HG02571 (cell line): ENCODE results near the gene GLS.
"Not testable (repeated sequence)": the region's sequence is repeated elsewhere in the genome, so short reads cannot be mapped to it uniquely, and the experiment has no call there.

ENCODE experiments used
- ATAC-seq: cut with Tn5 transposase; IDR thresholded peaks from one replicate; pipeline ENCODE4 v1.9.1; 2021; ENCODE audit warnings: mild to moderate bottlenecking, moderate library complexity; ENCODE audit not compliant: unreplicated experiment

Gene GLS

DNA sequence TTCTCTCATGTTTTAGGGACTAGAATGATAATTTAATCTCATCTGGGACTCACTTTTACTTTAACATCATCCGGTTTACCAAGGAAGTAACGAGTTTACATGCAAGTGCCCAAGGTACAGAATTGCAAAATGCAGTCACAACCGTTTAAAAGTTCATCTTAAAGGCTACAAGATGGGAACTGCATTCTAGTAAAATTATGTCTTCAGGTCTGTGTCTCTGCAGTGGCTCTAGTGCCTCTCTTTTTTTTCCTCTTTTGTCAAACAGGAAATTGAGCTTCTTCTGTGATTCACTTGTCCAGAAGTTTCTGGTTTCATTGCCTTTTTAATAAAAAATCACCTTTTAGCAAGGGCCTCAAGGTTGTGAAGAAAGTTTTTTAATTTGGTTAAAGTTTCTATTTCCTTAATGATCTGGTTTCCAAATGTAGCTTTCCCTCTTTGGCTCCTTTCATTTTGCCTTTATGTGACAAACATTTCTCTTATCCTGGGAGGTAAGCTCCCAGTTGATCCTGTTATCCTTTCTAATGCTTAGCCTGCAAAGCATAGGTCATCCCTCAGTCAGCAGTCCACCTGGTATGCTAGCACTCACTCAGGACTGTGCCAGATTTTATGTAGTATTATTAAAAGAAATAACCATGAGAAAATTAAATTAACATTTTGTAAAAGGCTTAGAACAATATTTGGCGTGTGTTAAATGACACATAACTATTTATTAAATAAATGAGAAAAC is 2.4 kb downstream of the GLS start:
- no peak for ATAC-seq

DNA sequence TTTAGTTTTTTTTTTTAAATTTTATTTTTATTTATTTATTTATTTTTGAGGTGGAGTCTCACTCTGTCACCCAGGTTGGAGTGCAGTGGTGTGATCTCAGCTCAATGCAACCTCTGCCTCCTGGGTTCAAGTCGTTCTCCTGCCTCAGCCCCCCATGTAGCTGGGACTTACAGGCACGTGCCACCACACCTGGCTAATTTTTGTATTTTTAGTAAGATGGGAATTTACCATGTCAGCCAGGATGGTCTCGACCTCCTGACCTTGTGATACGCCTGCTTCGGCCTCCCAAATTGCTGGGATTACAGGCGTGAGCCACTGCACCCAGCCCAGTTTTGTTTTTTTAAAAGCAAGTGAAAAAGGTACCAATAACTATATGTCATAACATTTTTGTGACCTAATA is 5.2 kb downstream of the GLS start:
- not testable (repeated sequence) for ATAC-seq

DNA sequence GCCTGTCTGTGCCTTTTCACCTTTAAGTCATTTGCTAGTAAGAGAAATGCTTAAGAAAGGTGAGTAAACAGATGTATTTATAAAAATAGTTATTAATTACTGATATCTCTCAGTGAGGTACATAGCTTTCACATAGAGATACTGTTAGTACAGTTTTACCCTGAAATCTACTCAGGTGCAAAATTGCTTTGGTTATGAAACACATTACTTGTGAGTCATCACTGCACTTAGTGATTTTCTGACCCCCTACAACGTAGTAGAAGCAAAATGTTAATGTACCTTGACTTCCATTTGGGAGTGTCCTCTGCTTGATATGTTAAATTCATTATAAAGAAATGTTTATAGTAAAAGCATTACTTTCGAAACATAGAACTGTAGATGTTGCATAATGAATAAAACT is 6.5 kb downstream of the GLS start:
- peak; percentile 65 for ATAC-seq

DNA sequence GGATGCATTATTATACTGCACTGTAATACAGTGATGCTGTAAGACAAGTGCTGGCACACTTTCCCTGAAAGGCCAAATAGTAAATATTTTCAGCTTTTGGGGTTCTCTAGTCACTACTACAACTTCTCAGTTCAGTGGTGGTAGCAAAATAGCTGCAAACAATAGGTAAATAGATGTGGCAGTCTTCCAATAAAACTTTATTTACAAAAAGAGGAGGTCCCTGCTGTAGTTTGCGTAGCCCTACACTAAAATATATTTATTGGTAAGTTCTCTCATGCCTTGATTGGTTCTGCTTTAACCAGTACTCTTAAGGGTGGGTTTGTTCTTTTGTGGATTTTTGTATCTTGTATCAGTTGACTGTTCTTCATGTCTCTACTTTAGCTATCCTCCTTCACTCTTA is 7.8 kb downstream of the GLS start:
- no peak for ATAC-seq

DNA sequence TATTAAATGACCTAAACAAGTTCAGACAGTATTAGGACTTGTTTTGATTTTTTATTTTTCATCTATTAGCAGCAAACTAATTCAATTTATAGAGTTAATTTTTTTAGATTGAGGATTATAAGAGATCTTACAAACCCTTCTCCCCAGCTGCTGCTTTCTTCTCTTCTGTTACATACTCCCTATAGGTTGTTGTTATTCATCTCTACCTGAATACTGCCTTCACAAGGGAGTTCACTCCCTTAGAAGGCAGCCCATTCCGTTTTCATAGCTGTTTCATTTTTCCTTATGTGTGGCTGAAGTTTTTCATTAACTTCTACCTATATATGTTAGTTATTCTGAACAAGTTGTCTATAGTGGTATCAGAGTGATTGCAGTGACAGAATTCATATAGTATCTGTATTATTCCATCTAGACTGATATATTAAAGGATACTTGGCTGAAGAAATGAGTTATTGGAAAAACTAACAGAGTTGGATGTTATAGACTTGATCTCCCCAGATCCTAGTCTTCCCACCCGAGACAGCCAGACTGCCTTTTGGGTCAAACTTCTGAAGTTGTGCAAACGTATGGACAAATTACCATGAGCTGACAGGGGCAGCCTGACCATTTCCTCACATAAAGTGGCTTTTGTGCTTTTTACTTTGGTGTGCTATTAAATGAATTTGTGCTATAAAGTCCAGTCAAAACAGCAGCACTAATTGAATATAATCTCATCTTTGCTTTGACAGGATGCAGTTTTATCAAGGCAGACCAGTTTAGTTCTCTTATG is 8.7 kb downstream of the GLS start:
- no peak for ATAC-seq

DNA sequence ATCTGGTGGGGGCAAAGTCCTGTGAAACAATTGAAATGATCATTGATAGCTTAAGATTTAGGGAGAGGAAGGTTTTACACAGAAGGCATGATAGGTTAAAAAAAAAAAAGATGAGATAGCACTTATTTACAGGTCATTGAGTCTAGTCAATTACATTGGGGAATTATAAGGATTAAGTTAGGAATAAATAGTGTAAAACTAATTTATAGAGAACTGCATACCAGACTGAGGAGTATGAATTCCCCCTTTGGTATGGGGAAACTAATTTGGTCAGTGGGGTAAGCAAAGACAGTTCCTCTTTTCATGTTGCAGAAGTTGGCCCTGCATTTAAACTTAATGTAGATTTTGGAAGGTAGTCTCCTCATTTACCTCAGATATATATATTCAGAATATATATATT is 10.8 kb downstream of the GLS start:
- ATAC-seq: peak; percentile 46

DNA sequence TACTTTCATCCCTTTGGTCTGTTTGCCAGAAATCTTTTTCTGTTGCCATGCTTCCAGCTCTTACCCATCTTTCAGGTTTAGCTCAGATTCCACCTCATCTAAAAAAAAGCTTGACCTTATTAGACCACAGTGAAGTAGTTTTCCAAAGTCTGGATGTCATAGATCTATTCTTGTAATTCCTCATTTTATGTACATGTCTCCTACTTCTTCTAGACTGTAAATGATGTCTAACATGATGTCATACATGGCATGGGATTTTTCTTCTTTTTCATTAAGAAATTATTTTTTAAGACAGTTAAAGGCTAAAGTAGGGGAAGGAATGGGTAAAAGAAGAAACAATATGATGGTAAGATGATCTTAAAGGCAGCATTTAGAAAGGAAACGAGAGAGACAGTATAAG is 11.3 kb downstream of the GLS start:
- ATAC-seq: no peak

DNA sequence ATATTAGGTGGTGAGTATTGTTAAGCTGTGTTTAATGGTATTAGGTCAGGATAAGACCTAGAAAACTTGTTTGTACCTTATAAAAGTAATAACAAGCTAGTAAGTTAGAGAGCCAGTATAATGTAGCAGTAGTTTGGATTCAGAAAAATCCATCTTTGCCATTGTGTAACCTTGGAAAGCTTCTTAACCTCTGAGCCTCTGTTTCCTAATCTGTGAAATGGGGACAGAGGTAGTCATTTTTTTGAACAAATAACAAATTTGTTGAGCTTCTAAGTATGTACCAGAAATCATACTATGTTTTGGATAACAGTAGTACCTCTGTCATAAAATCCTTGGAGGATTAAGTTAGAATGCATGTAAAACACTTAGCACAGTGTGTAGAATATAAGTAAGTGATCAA is 12.5 kb downstream of the GLS start:
- no peak for ATAC-seq

DNA sequence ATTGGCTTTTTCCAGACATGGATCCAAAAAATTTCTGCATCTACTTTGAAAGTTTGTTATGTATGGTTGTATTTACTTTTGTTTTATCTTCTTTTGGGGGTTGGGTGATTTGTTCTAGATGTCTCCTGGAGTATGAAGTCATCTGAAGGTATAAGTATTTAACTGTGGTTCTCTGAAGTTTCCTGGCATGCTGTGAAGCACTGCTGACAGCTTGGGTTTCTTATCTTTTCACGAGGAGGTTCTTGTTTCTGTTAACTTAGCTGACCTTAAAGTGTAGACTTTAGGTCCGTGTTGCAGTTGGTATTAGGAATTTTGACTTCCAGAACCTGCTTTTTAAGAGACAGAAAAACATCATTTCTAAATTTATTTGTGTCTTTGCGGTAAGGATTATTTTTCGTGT is 15.9 kb downstream of the GLS start:
- ATAC-seq: no peak

DNA sequence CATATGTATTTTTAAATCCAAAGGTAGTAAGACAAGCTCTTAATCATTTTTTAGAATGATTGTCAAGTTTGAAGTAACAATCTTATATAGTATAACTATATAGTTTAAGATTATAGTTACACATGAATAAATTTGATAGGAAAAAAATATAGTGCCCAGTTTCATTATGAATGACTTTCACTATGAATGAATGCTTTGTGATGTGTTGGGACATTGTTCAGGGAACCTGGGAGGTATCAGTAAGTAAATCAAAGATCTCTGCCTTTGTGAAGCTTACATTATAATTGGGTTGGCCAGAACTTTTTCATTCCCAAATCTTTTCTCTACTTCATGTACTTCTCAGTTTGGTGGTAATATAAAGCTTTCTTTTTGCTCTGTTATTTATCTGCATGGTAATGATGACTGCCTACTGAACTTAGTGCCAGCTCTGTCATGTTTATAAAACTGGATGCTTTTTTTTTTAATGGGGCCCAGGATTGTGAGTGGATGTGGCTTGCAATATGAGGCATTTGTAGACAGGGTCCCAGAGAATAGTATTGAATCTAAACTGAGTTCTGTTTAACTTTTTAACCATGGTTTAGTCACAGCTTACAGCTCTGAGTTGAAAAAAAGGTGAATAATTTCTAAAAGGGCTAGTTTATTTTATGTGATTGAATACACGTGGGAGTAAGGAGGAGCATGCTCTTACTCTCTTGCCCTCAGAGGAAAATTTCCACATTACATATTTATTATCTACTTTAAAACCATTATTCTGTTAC is 23.3 kb downstream of the GLS start:
- ATAC-seq: no peak

DNA sequence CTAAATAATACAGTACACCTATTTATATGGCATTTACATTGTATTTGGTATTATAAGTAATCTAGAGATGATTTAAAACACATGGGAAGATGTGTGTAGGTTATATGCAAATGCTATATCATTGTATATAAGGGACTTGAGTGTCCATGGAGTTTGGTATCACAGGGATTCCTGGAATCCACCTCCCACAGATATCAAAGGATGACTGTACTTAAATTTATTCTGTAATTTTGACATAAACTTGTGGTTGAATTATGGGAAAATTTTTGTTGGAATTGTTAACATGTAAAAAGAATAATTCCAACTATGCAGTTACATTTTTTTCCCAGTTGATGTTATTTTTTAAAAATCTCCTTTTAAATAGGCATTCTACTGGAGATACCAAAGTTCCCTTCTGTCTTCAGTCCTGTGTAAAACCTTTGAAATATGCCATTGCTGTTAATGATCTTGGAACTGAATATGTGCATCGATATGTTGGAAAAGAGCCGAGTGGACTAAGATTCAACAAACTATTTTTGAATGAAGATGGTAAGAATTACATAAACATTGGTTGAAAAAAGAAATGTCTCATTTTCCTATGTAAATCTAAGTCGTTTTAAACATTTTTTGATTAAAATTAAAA is 24.1 kb downstream of the GLS start:
- ATAC-seq: no peak

DNA sequence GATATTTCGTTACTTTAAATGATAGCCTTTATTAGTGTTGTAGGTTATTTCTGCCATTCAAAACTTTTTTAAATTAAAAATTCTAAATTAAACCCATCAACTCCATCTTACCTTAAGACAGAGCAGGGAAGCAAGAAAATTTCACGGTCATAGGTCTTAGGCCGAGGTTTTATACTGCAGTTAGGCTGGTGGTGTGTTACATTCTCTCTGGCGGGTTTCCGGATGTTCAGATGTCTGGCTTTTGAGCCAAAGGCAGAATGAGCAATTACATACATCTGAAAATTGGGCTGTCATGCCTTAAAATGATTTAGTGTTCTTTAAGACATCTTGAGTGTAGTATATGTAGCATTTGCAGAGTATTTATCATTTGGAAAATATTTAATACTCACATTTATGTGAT is 27.9 kb downstream of the GLS start:
- no peak for ATAC-seq

DNA sequence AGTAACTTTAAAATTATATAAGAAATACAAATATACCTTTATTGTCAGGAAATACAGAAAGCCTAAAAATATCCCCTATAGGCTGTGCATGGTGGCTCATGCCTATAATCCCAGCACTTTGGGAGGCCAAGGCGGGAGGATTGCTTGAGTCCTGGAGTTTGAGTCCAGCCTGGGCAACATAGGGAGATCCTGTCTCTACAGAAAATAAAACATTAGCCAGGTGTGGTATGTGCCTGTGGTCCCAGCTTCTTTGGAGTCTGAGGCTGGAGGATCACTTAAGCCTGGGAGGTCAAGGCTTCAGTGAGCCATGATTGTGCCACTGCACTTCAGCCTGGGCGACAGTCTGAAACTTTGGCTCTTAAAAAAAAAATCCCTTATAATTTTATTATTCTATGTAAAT is 29.1 kb downstream of the GLS start:
- no peak for ATAC-seq

DNA sequence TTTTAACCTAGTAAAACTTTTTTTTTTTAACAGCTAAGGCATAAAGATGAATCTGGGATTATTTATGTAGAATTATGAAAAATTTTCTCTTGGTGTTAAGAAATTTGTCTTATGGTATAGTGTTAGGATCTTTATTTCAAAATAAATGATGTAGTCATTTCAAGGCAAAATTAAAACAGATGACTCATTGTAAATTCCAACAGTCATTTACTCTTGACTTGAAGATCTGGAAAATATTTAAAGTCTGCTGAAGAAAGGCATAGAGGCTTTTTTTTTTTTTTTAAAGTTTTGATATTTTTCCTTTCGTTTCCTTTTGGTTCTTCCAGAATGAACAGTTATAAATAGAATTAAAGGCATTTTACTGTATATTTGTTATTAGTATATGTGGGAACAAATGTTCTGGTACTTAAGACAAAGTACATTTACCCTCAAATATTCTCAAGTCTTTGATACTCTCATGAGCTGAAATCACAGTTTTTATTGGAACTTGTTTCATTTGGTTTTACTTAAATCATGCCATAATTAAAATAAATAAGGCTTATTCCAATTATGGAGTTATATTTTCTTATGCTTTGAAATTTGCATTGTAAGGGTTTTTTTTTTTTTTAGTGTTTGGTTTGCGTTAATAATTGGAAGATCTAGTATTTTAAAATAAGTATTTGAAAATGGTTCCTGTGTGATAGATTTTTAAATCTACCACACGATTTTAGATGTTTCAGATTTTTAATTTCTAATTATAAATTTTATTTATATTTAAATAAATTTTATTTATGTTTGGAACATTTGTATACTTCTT is 29.9 kb downstream of the GLS start:
- ATAC-seq: no peak

DNA sequence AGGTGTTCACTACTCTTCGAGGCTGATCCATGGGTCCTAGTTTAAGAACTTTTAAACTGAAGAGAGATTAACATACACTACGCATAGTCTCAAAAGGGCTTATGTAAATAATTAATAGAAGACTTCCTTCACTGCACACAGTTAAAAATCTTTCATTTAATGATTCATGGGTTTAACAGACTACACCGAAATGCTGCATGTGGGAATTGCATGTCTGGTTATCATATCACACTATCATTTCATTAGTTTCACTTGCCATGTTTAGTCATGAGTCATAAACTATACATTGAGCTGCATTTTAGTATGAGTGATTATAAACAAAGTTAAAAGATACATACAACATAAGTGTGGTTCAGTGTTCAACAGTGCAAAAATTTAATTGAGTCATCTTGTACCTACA is 31.2 kb downstream of the GLS start:
- ATAC-seq: peak; percentile 58

DNA sequence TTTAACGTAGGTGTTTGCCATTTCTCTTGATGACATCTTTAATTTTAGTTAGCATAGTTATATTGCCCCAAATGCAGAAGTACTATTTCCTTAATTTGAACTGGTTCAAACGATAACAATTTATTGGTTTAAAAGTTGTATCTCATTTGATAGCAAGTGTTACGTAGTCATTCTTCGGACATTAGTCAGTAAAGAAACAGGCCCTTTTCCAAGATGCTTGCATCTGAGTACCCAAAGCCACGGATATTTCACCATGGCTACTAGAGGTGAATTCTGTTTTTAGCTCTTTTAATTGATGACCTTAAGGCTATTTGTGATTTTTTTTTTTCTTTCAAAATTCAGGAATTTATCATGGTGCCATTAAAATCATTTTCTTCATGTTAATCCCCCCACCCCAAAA is 32.1 kb downstream of the GLS start:
- no peak for ATAC-seq

DNA sequence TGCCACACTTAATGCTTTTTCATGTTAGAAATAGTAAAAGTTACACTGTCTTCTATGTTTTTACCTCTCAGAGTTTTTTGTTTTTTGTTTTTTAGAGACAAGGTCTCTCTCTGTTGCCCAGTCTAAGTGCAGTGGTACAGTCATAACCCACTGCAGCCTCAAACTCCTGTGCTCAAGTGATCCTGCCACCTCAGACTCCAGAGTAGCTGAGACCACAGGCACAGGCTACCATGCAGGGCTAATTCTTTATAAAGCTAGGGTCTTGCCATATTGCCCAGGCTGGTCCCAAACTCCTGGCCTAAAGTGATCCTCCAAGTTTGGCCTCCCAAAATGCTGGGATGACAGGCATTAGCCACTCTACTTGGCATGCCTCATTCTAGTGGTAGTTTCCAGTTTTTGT is 33.1 kb downstream of the GLS start:
- ATAC-seq: no peak

DNA sequence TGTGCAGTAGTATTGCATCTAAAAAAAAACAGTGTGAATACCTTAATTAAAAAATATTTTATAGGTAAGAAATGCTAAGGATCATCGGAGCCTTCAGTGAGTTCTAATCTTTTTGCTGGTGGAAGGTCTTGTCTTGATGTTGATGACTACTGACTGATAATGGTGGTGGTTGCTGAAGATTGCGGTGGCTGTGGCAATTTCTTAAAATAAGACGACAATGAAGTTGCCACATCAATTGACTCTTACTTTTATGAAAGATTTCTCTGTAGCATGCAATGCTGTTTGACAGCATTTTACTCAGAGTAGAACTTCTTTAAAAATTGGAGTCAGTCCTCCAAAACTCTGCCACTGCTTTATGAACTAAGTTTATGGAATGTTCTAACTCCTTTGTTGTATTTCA is 36.2 kb downstream of the GLS start:
- ATAC-seq: no peak

DNA sequence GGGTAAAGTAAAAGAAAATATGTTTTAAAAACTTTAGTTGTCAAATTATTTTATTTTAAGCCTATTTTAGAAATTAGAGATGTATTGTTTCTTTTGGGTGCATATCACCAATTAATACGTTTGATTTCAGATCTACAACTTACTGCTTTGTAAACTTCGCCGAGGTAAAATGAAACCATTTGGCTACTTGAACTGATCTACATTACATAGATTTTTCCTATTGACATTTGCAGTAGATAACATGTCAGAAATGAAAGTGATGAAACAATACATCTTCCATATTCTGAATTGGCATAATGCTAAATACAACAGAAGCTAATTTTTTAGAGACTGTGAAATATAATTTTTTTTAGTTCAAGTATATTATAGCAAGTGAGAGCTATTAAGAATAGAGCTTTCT is 39.5 kb downstream of the GLS start:
- no peak for ATAC-seq

DNA sequence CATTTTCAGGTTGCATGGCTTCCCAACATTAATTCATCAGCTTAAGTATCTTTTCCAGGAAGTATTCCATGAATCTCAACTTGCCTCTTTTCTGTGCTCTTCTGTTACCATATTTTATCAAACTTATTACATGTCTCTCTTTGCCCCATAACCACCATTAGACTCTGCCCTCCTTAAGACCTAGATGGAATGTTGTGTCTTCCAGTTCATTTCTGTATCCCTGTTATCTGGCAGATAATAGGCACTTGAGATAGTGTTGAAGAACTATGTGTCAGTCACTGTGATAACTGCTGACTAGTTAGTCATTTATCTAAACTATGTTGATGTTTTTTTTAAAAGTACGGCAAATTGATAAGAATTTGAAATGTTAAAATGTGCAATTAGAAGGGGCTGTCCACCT is 41.8 kb downstream of the GLS start:
- no peak for ATAC-seq

DNA sequence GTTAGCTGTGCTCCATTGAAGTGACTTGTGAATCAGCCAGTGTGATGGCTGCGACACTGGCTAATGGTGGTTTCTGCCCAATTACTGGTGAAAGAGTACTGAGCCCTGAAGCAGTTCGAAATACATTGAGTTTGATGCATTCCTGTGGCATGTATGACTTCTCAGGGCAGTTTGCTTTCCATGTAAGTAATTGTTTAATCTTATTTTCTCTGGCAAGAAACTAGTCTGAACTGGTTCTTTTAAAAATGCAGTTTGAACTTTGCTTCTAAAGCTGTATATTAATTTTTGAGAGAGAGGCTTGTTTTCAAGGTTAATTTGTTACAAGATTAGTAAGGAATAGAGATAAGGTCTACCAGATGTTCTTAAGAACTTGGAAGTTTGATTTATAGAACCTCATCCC is 46.7 kb downstream of the GLS start:
- ATAC-seq: no peak
